GM12864 (cell line): ENCODE data around the gene LARGE1.

Experiments
- DNase-seq: peaks from one replicate; pipeline ENCODE4 v3.0.0-alpha.2; 2011; ENCODE audit warnings: low read depth
- H3K4me3 ChIP-seq: 2 replicates; pipeline ENCODE4 v1.5.1; 2011; ENCODE audit warnings: mild to moderate bottlenecking, low read depth, low read length, control low read depth
- CTCF ChIP-seq: IDR thresholded peaks from 2 replicates; pipeline ENCODE4 v1.5.1; 2011; ENCODE audit warnings: low read depth, mild to moderate bottlenecking, moderate library complexity, low read length, control low read depth, inconsistent platforms; ENCODE audit errors: missing control alignments

Gene LARGE1

GRCh38 chr22:33451866-33452469 is 468.3 kb downstream of the LARGE1 start:
- TF ChIP-seq CTCF = no peak
- no peak for DNase-seq
- H3K4me3 ChIP-seq = no peak overlapping the region

GRCh38 chr22:33450756-33451155 is 469.5 kb downstream of the LARGE1 start:
- no peak for TF ChIP-seq CTCF
- no peak for DNase-seq
- no peak overlapping the region for H3K4me3 ChIP-seq

GRCh38 chr22:33447733-33448132 is 472.5 kb downstream of the LARGE1 start:
- H3K4me3 ChIP-seq = no peak overlapping the region
- no peak for TF ChIP-seq CTCF
- DNase-seq = no peak

GRCh38 chr22:33443683-33444082 is 476.6 kb downstream of the LARGE1 start:
- no peak overlapping the region for H3K4me3 ChIP-seq
- TF ChIP-seq CTCF = no peak

GRCh38 chr22:33440756-33441155 is 479.5 kb downstream of the LARGE1 start:
- no peak for TF ChIP-seq CTCF
- DNase-seq = no peak
- no peak overlapping the region for H3K4me3 ChIP-seq

More at GRCh38 chr22:33443683-33444082, 476.6 kb downstream of the LARGE1 start:
- no peak for DNase-seq

- DNase-seq = no peak
- TF ChIP-seq CTCF = no peak
- H3K4me3 ChIP-seq = no peak overlapping the region
Measured at GRCh38 chr22:33438273-33438672, 482.0 kb downstream of the LARGE1 start.

GRCh38 chr22:33431300-33431699 is 489.0 kb downstream of the LARGE1 start:
- no peak for TF ChIP-seq CTCF
- no peak overlapping the region for H3K4me3 ChIP-seq
- DNase-seq = no peak
